Mesendoderm (in vitro differentiated cells): ENCODE measurements around the gene SH3BP2.

Source experiments
- DNase-seq: peaks from one replicate; pipeline ENCODE4 v3.0.0; 2013
- H2AK5ac ChIP-seq: 2 replicates; pipeline ENCODE4 v1.6.1; 2013; ENCODE audit warnings: low read length, inconsistent platforms
- H2BK120ac ChIP-seq: 2 replicates; pipeline ENCODE4 v1.6.1; 2013; ENCODE audit warnings: low read depth, mild to moderate bottlenecking, low read length, moderate library complexity, mixed read lengths
- H2BK15ac ChIP-seq: replicated peaks from 2 replicates; pipeline ENCODE4 v1.6.1; 2013; ENCODE audit warnings: low read depth, mild to moderate bottlenecking, moderate library complexity
- H2BK5ac ChIP-seq: 2 replicates; pipeline ENCODE4 v1.6.1; 2013; ENCODE audit warnings: low read length, inconsistent platforms
- H3K18ac ChIP-seq: 2 replicates; pipeline ENCODE4 v1.6.1; 2013; ENCODE audit warnings: mild to moderate bottlenecking, low read length, mixed read lengths
- H3K23ac ChIP-seq: one replicate; pipeline ENCODE4 v1.6.1; 2013; ENCODE audit warnings: low read length
- H3K27ac ChIP-seq: 2 replicates; pipeline ENCODE4 v1.5.1; 2013; ENCODE audit warnings: low read depth, mild to moderate bottlenecking, inconsistent platforms, low read length, moderate library complexity
- H3K27me3 ChIP-seq: 2 replicates; pipeline ENCODE4 v1.6.1; 2013; ENCODE audit warnings: low read length, control low read depth, mild to moderate bottlenecking, inconsistent platforms; ENCODE audit not compliant: insufficient read depth, poor library complexity
- H3K36me3 ChIP-seq: 2 replicates; pipeline ENCODE4 v1.6.1; 2013; ENCODE audit warnings: low read length, inconsistent platforms; ENCODE audit not compliant: control insufficient read depth, insufficient read depth
- H3K4ac ChIP-seq: one replicate; pipeline ENCODE4 v1.6.1; 2013; ENCODE audit warnings: low read depth, mild to moderate bottlenecking, low read length, moderate library complexity
- H3K4me1 ChIP-seq: 2 replicates; pipeline ENCODE4 v1.6.1; 2013; ENCODE audit warnings: low read depth, low read length, inconsistent platforms; ENCODE audit not compliant: control insufficient read depth
- H3K4me2 ChIP-seq: 2 replicates; pipeline ENCODE4 v1.6.1; 2013; ENCODE audit warnings: low read length
- H3K4me3 ChIP-seq: 2 replicates; pipeline ENCODE4 v1.5.1; 2013; ENCODE audit warnings: mild to moderate bottlenecking, low read length
- H3K56ac ChIP-seq: one replicate; pipeline ENCODE4 v1.6.1; 2013; ENCODE audit warnings: low read length
- H3K79me1 ChIP-seq: 2 replicates; pipeline ENCODE4 v1.6.1; 2013; ENCODE audit warnings: low read length, inconsistent platforms
- H3K79me2 ChIP-seq: 2 replicates; pipeline ENCODE4 v1.6.1; 2013; ENCODE audit warnings: mild to moderate bottlenecking, low read length; ENCODE audit not compliant: control insufficient read depth, insufficient read depth
- H3K9ac ChIP-seq: 2 replicates; pipeline ENCODE4 v1.6.1; 2013; ENCODE audit warnings: low read length, inconsistent platforms
- H4K5ac ChIP-seq: one replicate; pipeline ENCODE4 v1.6.1; 2013; ENCODE audit warnings: low read length
- H4K8ac ChIP-seq: one replicate; pipeline ENCODE4 v1.6.1; 2013; ENCODE audit warnings: low read depth, mild to moderate bottlenecking, control low read depth, low read length, moderate library complexity
- WGBS: extraction: QIAGEN DNeasy Blood & Tissue Kit; methylation state at CpG from one replicate; pipeline ENCODE4 v1.1.7; 2013; ENCODE audit warnings: low lambda C conversion rate, missing lambda C conversion rate; ENCODE audit not compliant: insufficient coverage; ENCODE audit errors: extremely low coverage; 5-methylcytosine and 5-hydroxymethylcytosine counted together

Gene SH3BP2

GRCh38 chr4:2805712-2806389 is 13.0 kb downstream of the SH3BP2 start:
- H2AK5ac ChIP-seq: no peak overlapping the region
- H3K4me2 ChIP-seq: no peak overlapping the region
- H3K4ac ChIP-seq: no peak overlapping the region
- H3K79me1 ChIP-seq: no peaks in the 10 kb centered on the region
- no peak overlapping the region for H2BK5ac ChIP-seq
- no peak for DNase-seq
- H4K5ac ChIP-seq: no peak overlapping the region
- no peaks in the 10 kb centered on the region for H3K79me2 ChIP-seq
- no peak overlapping the region for H3K27ac ChIP-seq
- H3K56ac ChIP-seq: no peak overlapping the region
- WGBS: no CpG with 5 or more reads among the region's 20 CpGs
- no peak overlapping the region for H3K4me3 ChIP-seq
- H3K27me3 ChIP-seq: no peaks in the 10 kb centered on the region
- H3K23ac ChIP-seq: no peak overlapping the region
- H3K9ac ChIP-seq: no peak overlapping the region
- H4K8ac ChIP-seq: no peak overlapping the region
- H2BK120ac ChIP-seq: no peak overlapping the region
- H3K36me3 ChIP-seq: no peaks in the 10 kb centered on the region
- H2BK15ac ChIP-seq: no peak overlapping the region
- H3K18ac ChIP-seq: no peak overlapping the region
- no peaks in the 10 kb centered on the region for H3K4me1 ChIP-seq

DNA sequence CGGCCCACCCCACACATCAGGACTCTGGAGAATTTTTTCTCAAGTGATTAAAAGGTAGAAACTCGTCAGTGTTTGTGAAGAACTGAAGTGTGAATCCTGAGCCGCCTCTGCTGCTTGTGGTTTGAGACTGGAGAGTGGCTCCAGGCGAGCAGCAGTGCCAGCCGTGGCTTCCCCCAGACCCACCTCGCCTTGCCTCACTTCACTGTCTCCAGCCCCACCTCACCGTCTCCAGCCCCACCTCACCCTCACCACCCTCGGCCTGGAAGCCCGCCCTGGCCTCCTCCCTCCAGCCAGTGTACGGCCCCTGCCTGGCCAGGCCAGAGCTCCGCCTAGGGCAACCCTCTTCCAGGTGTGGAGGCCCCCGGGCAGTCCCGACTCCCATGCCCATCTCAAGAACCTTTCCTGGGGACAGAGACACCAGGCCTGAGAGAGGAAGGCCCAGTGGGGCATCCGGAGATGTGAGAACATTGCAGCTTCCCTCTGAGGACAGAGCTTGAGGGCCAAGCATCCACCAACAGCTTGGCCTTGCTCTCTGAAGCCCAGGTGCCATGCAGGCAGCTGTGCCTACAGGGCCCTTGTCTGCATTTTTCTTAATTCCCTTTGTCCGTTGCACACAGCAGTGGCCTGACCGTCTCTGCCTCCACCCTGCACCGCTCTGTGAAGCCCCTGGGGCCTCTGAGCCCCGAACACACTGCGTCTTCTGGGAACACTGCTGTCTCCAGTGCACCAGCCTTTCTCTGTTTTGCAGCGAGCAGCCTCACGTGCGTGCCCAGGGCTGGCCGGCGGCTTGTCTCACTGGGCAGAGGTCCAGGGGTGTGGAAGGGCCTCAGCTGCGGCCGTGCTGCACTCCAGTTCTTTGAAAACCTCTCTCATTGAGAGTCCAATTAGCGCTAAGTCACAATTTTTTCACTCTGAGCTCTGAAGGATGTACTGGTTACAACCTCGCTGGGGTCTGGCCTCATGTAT is 13.8 kb downstream of the SH3BP2 start:
- no peak for DNase-seq

DNA sequence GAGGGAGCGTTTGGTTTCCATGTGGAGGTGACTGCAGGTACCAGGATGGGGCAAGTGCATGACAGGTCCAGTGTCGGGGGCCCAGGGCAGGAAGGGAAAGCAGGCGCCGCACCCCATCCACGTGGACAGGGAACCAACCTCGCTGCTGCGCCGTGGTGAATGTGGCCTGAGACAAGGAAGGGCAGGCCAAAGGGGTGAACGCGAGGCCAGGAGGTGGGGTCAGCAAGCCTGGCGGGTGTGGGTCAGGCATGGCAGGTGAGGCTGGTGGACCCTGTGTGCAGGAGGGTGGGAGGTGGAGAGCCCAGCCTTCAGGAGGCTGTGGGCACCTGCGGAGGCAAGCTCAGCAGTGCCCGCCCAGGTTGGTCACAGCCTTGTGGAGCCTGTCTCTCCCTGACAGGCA is 14.7 kb downstream of the SH3BP2 start:
- Histone ChIP-seq H3K36me3 (no peaks in the 10 kb centered on the region), H3K27ac (no peak overlapping the region), H3K18ac (no peak overlapping the region), H3K4me1 (peaks cover 5% of the 10 kb centered on the region), H3K4ac (no peak overlapping the region), H2BK120ac (no peak overlapping the region), H3K23ac (no peak overlapping the region), H2BK15ac (no peak overlapping the region), H3K4me3 (no peak overlapping the region), H3K9ac (no peak overlapping the region), H4K8ac (no peak overlapping the region), H2BK5ac (no peak overlapping the region), H3K56ac (no peak overlapping the region), H3K4me2 (no peak overlapping the region), H4K5ac (no peak overlapping the region), H3K79me1 (no peaks in the 10 kb centered on the region), H3K27me3 (no peaks in the 10 kb centered on the region), H2AK5ac (no peak overlapping the region), H3K79me2 (no peaks in the 10 kb centered on the region)
- no peak for DNase-seq
- WGBS: no CpG with 5 or more reads among the region's 13 CpGs

More for the DNA sequence above, 13.8 kb downstream of the SH3BP2 start:
- H3K4ac ChIP-seq: no peak overlapping the region
- H3K23ac ChIP-seq: no peak overlapping the region
- H4K5ac ChIP-seq: no peak overlapping the region
- H2BK120ac ChIP-seq: no peak overlapping the region
- no peak overlapping the region for H3K4me2 ChIP-seq
- no peak overlapping the region for H4K8ac ChIP-seq
- no CpG with 5 or more reads among the region's 28 CpGs for WGBS
- no peak overlapping the region for H2BK15ac ChIP-seq
- H3K79me2 ChIP-seq: no peaks in the 10 kb centered on the region
- no peaks in the 10 kb centered on the region for H3K79me1 ChIP-seq
- no peak overlapping the region for H3K4me3 ChIP-seq
- H3K27ac ChIP-seq: no peak overlapping the region
- H2AK5ac ChIP-seq: no peak overlapping the region
- no peak overlapping the region for H2BK5ac ChIP-seq
- H3K4me1 ChIP-seq: no peaks in the 10 kb centered on the region
- H3K56ac ChIP-seq: no peak overlapping the region
- H3K18ac ChIP-seq: no peak overlapping the region
- no peaks in the 10 kb centered on the region for H3K36me3 ChIP-seq
- H3K9ac ChIP-seq: no peak overlapping the region
- H3K27me3 ChIP-seq: no peaks in the 10 kb centered on the region

DNA sequence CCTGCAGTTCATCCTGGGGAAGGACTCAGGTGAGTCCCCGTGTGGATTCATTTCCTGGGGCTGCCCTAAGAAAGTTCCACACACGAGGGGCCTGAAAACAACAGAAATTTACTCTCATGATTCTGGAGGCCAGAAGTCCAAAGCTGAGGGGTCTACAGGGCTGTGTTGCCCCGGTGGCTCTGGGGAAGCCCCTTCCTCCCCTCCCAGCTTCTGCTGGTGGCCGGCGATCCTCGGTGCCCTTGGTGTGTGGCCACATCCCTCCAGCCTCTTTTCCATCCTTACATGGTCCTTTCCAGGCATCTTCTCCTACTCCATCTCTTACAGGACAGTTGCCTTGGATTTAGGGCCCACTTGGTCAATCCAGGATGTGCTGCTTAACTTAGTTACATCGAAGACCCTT is 15.1 kb downstream of the SH3BP2 start:
- no peak overlapping the region for H3K18ac ChIP-seq
- no peak overlapping the region for H3K27ac ChIP-seq
- no peak overlapping the region for H3K4me3 ChIP-seq
- H3K4me2 ChIP-seq: no peak overlapping the region
- no peaks in the 10 kb centered on the region for H3K79me1 ChIP-seq
- no peak overlapping the region for H4K8ac ChIP-seq
- H2AK5ac ChIP-seq: no peak overlapping the region
- H3K4ac ChIP-seq: no peak overlapping the region
- H2BK5ac ChIP-seq: no peak overlapping the region
- H3K36me3 ChIP-seq: no peaks in the 10 kb centered on the region
- H2BK15ac ChIP-seq: no peak overlapping the region
- H2BK120ac ChIP-seq: no peak overlapping the region
- H3K56ac ChIP-seq: no peak overlapping the region
- peaks cover 5% of the 10 kb centered on the region for H3K4me1 ChIP-seq
- WGBS: no CpG with 5 or more reads among the region's 7 CpGs
- no peak overlapping the region for H4K5ac ChIP-seq
- DNase-seq: no peak
- H3K23ac ChIP-seq: no peak overlapping the region
- H3K79me2 ChIP-seq: no peaks in the 10 kb centered on the region
- no peaks in the 10 kb centered on the region for H3K27me3 ChIP-seq
- H3K9ac ChIP-seq: no peak overlapping the region

DNA sequence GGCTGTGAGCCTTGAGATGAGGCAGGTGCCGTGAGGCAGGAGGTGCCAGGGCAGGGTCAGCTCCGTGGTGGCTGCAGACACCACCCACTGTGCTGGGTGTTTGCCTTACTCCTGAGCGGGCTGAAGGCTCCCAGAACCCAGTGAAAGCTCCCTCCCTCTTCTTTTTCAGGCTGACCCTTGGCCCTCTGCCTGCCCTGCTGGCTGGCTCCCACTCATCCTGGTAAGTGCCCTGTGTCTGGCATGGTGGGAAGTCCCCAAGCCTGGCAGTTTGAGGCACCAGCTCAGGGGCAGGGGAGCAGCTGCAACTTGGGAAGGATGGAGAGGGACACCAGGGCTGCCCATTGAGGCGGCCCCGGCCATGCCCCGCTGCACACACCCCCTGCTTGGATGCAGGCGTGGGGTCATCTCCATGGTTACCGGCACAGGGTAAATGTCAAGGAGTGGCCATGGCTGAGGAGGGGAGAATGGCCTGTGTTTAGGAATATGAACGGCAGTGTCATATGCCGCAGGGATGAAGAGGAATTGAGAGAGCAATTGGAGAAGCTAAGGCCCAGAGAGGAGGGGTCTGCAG is 16.8 kb downstream of the SH3BP2 start:
- H4K8ac ChIP-seq: no peak overlapping the region
- no peaks in the 10 kb centered on the region for H3K27me3 ChIP-seq
- WGBS: no CpG with 5 or more reads among the region's 10 CpGs
- H3K56ac ChIP-seq: no peak overlapping the region
- no peak overlapping the region for H2BK120ac ChIP-seq
- H3K27ac ChIP-seq: no peak overlapping the region
- peaks cover 5% of the 10 kb centered on the region for H3K4me1 ChIP-seq
- H3K9ac ChIP-seq: no peak overlapping the region
- no peaks in the 10 kb centered on the region for H3K79me2 ChIP-seq
- H2BK5ac ChIP-seq: no peak overlapping the region
- no peak for DNase-seq
- no peaks in the 10 kb centered on the region for H3K79me1 ChIP-seq
- H3K18ac ChIP-seq: no peak overlapping the region
- H2AK5ac ChIP-seq: no peak overlapping the region
- no peak overlapping the region for H4K5ac ChIP-seq
- H3K4me3 ChIP-seq: no peak overlapping the region
- H3K23ac ChIP-seq: no peak overlapping the region
- no peak overlapping the region for H3K4me2 ChIP-seq
- H3K4ac ChIP-seq: no peak overlapping the region
- H2BK15ac ChIP-seq: no peak overlapping the region
- no peaks in the 10 kb centered on the region for H3K36me3 ChIP-seq
